ENCODE data around the gene IGF2BP2. TPM values are rescaled to one million over a fixed set of nuclear protein-coding genes. Genes with fewer than 3 reads are reported as not detected.
"Not testable (repeated sequence)": the region's sequence is repeated elsewhere in the genome, so short reads cannot be mapped to it uniquely, and the experiment has no call there.

The IGF2BP2 gene
- total RNA-seq, 2 experiments from 2014 or later: 0.54 to 0.55 TPM

GRCh38 chr3:185667574-185667973 is 157.3 kb downstream of the IGF2BP2 start:
- DNase-seq: no peak
- CTCF ChIA-PET: no interaction called here

GRCh38 chr3:185663929-185664328 is 160.9 kb downstream of the IGF2BP2 start:
- H3K4me1 Mint-ChIP-seq: peaks cover 2% of the 10 kb centered on the region
- ChIA-PET CTCF (interaction anchor here (0.7 kb wide), 1 partner anchor 637 kb away, joined by 3 read pairs; no protein-coding TSS in a partner anchor), POLR2A (no interaction called here)
- H3K36me3 Mint-ChIP-seq (ENCODE audit: low read depth): no peaks in the 10 kb centered on the region
- H3K9me3 Mint-ChIP-seq (ENCODE audit: low read depth): no peaks in the 10 kb centered on the region
- no peak for DNase-seq
- H3K27me3 Mint-ChIP-seq: peaks cover 17% of the 10 kb centered on the region
- H3K27ac Mint-ChIP-seq: no peak overlapping the region
- H3K4me3 Mint-ChIP-seq: no peak overlapping the region
- intact Hi-C loops (cut with DNase I, micrococcal nuclease): loop anchor here (5.0 to 10.0 kb wide), 3 partner anchors 251 to 953 kb away; no protein-coding TSS in a partner anchor
- no peak for ATAC-seq

More at GRCh38 chr3:185667574-185667973, 157.3 kb downstream of the IGF2BP2 start:
- intact Hi-C loops (cut with DNase I, micrococcal nuclease): loop anchor here in 1 of 2 experiments (10.0 kb wide), 1 partner anchor 247 kb away; no protein-coding TSS in a partner anchor
- Mint-ChIP-seq H3K4me3 (no peak overlapping the region), H3K36me3 (ENCODE audit: low read depth) (no peaks in the 10 kb centered on the region), H3K27me3 (peaks cover 13% of the 10 kb centered on the region), H3K4me1 (no peaks in the 10 kb centered on the region), H3K9me3 (ENCODE audit: low read depth) (no peaks in the 10 kb centered on the region), H3K27ac (no peak overlapping the region)
- ATAC-seq: no peak
- POLR2A ChIA-PET: no interaction called here

GRCh38 chr3:185661772-185662171 is 163.1 kb downstream of the IGF2BP2 start:
- peaks cover 17% of the 10 kb centered on the region for H3K27me3 Mint-ChIP-seq
- no peaks in the 10 kb centered on the region for H3K36me3 Mint-ChIP-seq (ENCODE audit: low read depth)
- ATAC-seq: no peak
- no peak overlapping the region for H3K4me3 Mint-ChIP-seq
- peaks cover 2% of the 10 kb centered on the region for H3K4me1 Mint-ChIP-seq
- ChIA-PET POLR2A (interaction anchor here (0.6 kb wide), 1 partner anchor 251 kb away, joined by 3 read pairs; no protein-coding TSS in a partner anchor), CTCF (interaction anchor here (1.3 to 5.5 kb wide), 7 partner anchors 10 to 105 kb away, joined by 4 to 98 read pairs (median 16); no protein-coding TSS in a partner anchor)
- intact Hi-C loops (cut with DNase I, micrococcal nuclease): loop anchor here (5.0 to 10.0 kb wide), 3 partner anchors 253 to 956 kb away; no protein-coding TSS in a partner anchor
- DNase-seq: no peak
- no peak overlapping the region for H3K27ac Mint-ChIP-seq
- no peaks in the 10 kb centered on the region for H3K9me3 Mint-ChIP-seq (ENCODE audit: low read depth)

GRCh38 chr3:185661296-185661695 is 163.5 kb downstream of the IGF2BP2 start:
- DNase-seq; POLR2A ChIA-PET; H3K4me1 Mint-ChIP-seq; H3K4me3 Mint-ChIP-seq; H3K9me3 Mint-ChIP-seq (ENCODE audit: low read depth); ATAC-seq; H3K27ac Mint-ChIP-seq; H3K36me3 Mint-ChIP-seq (ENCODE audit: low read depth): not testable (repeated sequence)
- CTCF ChIA-PET: interaction anchor here (0.7 to 5.5 kb wide), 23 partner anchors 9 to 558 kb away, joined by 3 to 98 read pairs (median 7); no protein-coding TSS in a partner anchor
- H3K27me3 Mint-ChIP-seq: peaks cover 17% of the 10 kb centered on the region
- intact Hi-C loops (cut with DNase I, micrococcal nuclease): loop anchor here (5.0 to 10.0 kb wide), 3 partner anchors 254 to 956 kb away; no protein-coding TSS in a partner anchor

- POLR2A ChIA-PET: interaction anchor here (0.6 to 0.7 kb wide), 2 partner anchors 253 to 254 kb away, joined by 3 to 5 read pairs; no protein-coding TSS in a partner anchor
- H3K36me3 Mint-ChIP-seq (ENCODE audit: low read depth): no peaks in the 10 kb centered on the region
- no peaks in the 10 kb centered on the region for H3K9me3 Mint-ChIP-seq (ENCODE audit: low read depth)
- CTCF ChIA-PET: interaction anchor here (0.5 to 5.5 kb wide), 70 partner anchors 8 to 1162 kb away, joined by 3 to 98 read pairs (median 4); no protein-coding TSS in a partner anchor
- ATAC-seq (peak; percentile 95), DNase-seq (peak; percentile 85)
- no peak overlapping the region for H3K27ac Mint-ChIP-seq
- no peak overlapping the region for H3K4me3 Mint-ChIP-seq
- H3K27me3 Mint-ChIP-seq: peaks cover 17% of the 10 kb centered on the region
- peaks cover 2% of the 10 kb centered on the region for H3K4me1 Mint-ChIP-seq
- intact Hi-C loops (cut with DNase I, micrococcal nuclease): loop anchor here (1.0 to 10.0 kb wide), 5 partner anchors 108 to 957 kb away; no protein-coding TSS in a partner anchor
Observed at GRCh38 chr3:185659942-185660921, 164.6 kb downstream of the IGF2BP2 start.

GRCh38 chr3:185658943-185659342 is 165.9 kb downstream of the IGF2BP2 start:
- CTCF ChIA-PET: interaction anchor here (0.6 to 5.5 kb wide), 10 partner anchors 10 to 956 kb away, joined by 3 to 98 read pairs (median 8); no protein-coding TSS in a partner anchor
- intact Hi-C loops (cut with DNase I, micrococcal nuclease): loop anchor here in 1 of 2 experiments (2.0 kb wide), 1 partner anchor 882 kb away; no protein-coding TSS in a partner anchor
- POLR2A ChIA-PET: no interaction called here
- H3K27me3 Mint-ChIP-seq: peaks cover 12% of the 10 kb centered on the region
- no peaks in the 10 kb centered on the region for H3K36me3 Mint-ChIP-seq (ENCODE audit: low read depth)
- H3K9me3 Mint-ChIP-seq (ENCODE audit: low read depth): no peaks in the 10 kb centered on the region
- no peak overlapping the region for H3K4me3 Mint-ChIP-seq
- peaks cover 2% of the 10 kb centered on the region for H3K4me1 Mint-ChIP-seq
- ATAC-seq (no peak), DNase-seq (no peak)
- no peak overlapping the region for H3K27ac Mint-ChIP-seq

GRCh38 chr3:185658504-185658912 is 166.3 kb downstream of the IGF2BP2 start:
- Mint-ChIP-seq H3K27ac (no peak overlapping the region), H3K4me1 (peaks cover 2% of the 10 kb centered on the region), H3K27me3 (peaks cover 9% of the 10 kb centered on the region), H3K4me3 (no peak overlapping the region), H3K36me3 (ENCODE audit: low read depth) (no peaks in the 10 kb centered on the region), H3K9me3 (ENCODE audit: low read depth) (no peaks in the 10 kb centered on the region)
- DNase-seq: peak; percentile 18
- ChIA-PET CTCF (interaction anchor here (0.6 to 5.5 kb wide), 6 partner anchors 10 to 956 kb away, joined by 3 to 98 read pairs (median 8); no protein-coding TSS in a partner anchor), POLR2A (no interaction called here)
- intact Hi-C loops (cut with DNase I, micrococcal nuclease): loop anchor here in 1 of 2 experiments (2.0 kb wide), 1 partner anchor 882 kb away; no protein-coding TSS in a partner anchor
- ATAC-seq: peak; percentile 37

GRCh38 chr3:185657691-185658503 is 166.9 kb downstream of the IGF2BP2 start:
- CTCF ChIA-PET: interaction anchor here (4.4 to 5.5 kb wide), 2 partner anchors 14 to 109 kb away, joined by 34 to 98 read pairs; no protein-coding TSS in a partner anchor
- H3K9me3 Mint-ChIP-seq (ENCODE audit: low read depth): no peaks in the 10 kb centered on the region
- POLR2A ChIA-PET: no interaction called here
- H3K27ac Mint-ChIP-seq: no peak overlapping the region
- intact Hi-C loops (cut with DNase I, micrococcal nuclease): loop anchor here in 1 of 2 experiments (2.0 kb wide), 1 partner anchor 883 kb away; no protein-coding TSS in a partner anchor
- H3K27me3 Mint-ChIP-seq: peaks cover 4% of the 10 kb centered on the region
- H3K36me3 Mint-ChIP-seq (ENCODE audit: low read depth): no peaks in the 10 kb centered on the region
- ATAC-seq (no peak), DNase-seq (no peak)
- H3K4me3 Mint-ChIP-seq: no peak overlapping the region
- peaks cover 2% of the 10 kb centered on the region for H3K4me1 Mint-ChIP-seq

GRCh38 chr3:185657211-185657610 is 167.6 kb downstream of the IGF2BP2 start:
- CTCF ChIA-PET: interaction anchor here (1.3 kb wide), 1 partner anchor 111 kb away, joined by 4 read pairs; no protein-coding TSS in a partner anchor
- H3K36me3 Mint-ChIP-seq (ENCODE audit: low read depth): no peaks in the 10 kb centered on the region

GRCh38 chr3:185656321-185656840 is 168.5 kb downstream of the IGF2BP2 start:
- no peak overlapping the region for H3K27ac Mint-ChIP-seq

More at GRCh38 chr3:185657211-185657610, 167.6 kb downstream of the IGF2BP2 start:
- Mint-ChIP-seq H3K27ac (no peak overlapping the region), H3K27me3 (peaks cover 4% of the 10 kb centered on the region), H3K4me1 (peaks cover 2% of the 10 kb centered on the region), H3K4me3 (no peak overlapping the region), H3K9me3 (ENCODE audit: low read depth) (no peaks in the 10 kb centered on the region)
- ATAC-seq (no peak), DNase-seq (no peak)
- intact Hi-C loops (cut with DNase I, micrococcal nuclease): no loop called here
- POLR2A ChIA-PET: no interaction called here

More at GRCh38 chr3:185656321-185656840, 168.5 kb downstream of the IGF2BP2 start:
- peaks cover 2% of the 10 kb centered on the region for H3K4me1 Mint-ChIP-seq
- ChIA-PET CTCF (interaction anchor here (1.3 kb wide), 1 partner anchor 112 kb away, joined by 4 read pairs; no protein-coding TSS in a partner anchor), POLR2A (no interaction called here)
- H3K27me3 Mint-ChIP-seq: peaks cover 2% of the 10 kb centered on the region
- H3K4me3 Mint-ChIP-seq: no peak overlapping the region
- no peak for DNase-seq
- intact Hi-C loops (cut with DNase I, micrococcal nuclease): no loop called here
- no peaks in the 10 kb centered on the region for H3K9me3 Mint-ChIP-seq (ENCODE audit: low read depth)
- no peaks in the 10 kb centered on the region for H3K36me3 Mint-ChIP-seq (ENCODE audit: low read depth)
- ATAC-seq: no peak

Measured in activated CD4-positive, alpha-beta T cell treated with anti-CD3 and anti-CD28 coated beads for 36 hours (primary cell).